Body of pancreas (tissue), 4 donors: ENCODE measurements around the gene SALL3. TPM values are rescaled to one million over a fixed set of nuclear protein-coding genes. Genes with fewer than 3 reads are reported as not detected.

Experiments
- ATAC-seq: fragments of 150-250 bp; one replicate; pipeline ENCODE4 v1.9.1; 2016
- DNase-seq, 4 donors: peaks; one replicate each; pipeline ENCODE4 v3.0.0-alpha.2; 2019
- H3K27ac ChIP-seq, 4 donors: fragments of 200-600 bp; sonication (generic); 1 replicate in 3 of 4; 2 replicates in 1 of 4; pipeline versions ENCODE4 v1.5.1 to v1.6.1; 2016 to 2019; ENCODE audit warnings: mild to moderate bottlenecking in 1 of 4, mixed read lengths in 1 of 4, moderate library complexity in 1 of 4
- H3K27me3 ChIP-seq, 2 donors: fragments of 200-600 bp; sonication (generic); one replicate each; pipeline ENCODE4 v1.6.0; 2016; ENCODE audit warnings: mild to moderate bottlenecking in 1 of 2
- H3K36me3 ChIP-seq, 2 donors: fragments of 200-600 bp; sonication (generic); replicated peaks in 1 of 2; 2 replicates each; pipeline ENCODE4 v1.5.1; 2016; ENCODE audit warnings: low read depth in 2 of 2; ENCODE audit not compliant: insufficient read depth in 1 of 2
- H3K4me1 ChIP-seq: fragments of 200-600 bp; sonication (generic); one replicate; pipeline ENCODE4 v1.6.0; 2016
- H3K4me3 ChIP-seq, 2 donors: fragments of 200-600 bp; sonication (generic); 1 replicate in 1 of 2; 2 replicates in 1 of 2; pipeline ENCODE4 v1.5.1; 2016 to 2019
- H3K9me3 ChIP-seq, 3 donors: fragments of 200-600 bp; sonication (generic); 1 replicate in 2 of 3; 2 replicates in 1 of 3; pipeline ENCODE4 v1.5.1; 2016
- POLR2A ChIP-seq, 3 donors: fragments of 450-650 bp; IDR thresholded peaks; one replicate each; pipeline ENCODE4 v1.6.1; 2016; ENCODE audit warnings: antibody characterized with exemption in 3 of 3, mild to moderate bottlenecking in 2 of 3
- WGBS, 2 donors: methylation state at CpG; one replicate each; pipeline ENCODE4 v1.1.5; 2017; 5-methylcytosine and 5-hydroxymethylcytosine counted together
- intact Hi-C: fragments of 100-400 bp; cut with DNase I; formaldehyde crosslinking; loops from one replicate; pipeline ENCODE4 v1.15.1; 2023
- total RNA-seq, 2 donors: library from RNA; depleted of rRNA; stranded (reverse); fragments of >200 nt; gene quantifications; one replicate each; pipeline ENCODE4 v1.1.0, GENCODE V29; 2016
- TF ChIP-seq, protein P1 (sequence below), 7 experiments: fragments of 450-650 bp in 4 of 7; fragments of 200-600 bp in 3 of 7; sonication (generic) in 3 of 7; IDR thresholded peaks; one replicate each; pipeline ENCODE4 v1.5.1; 2016 to 2019; ENCODE audit warnings: antibody characterized with exemption in 7 of 7

The SALL3 gene
- total RNA-seq, 2 donors from 2014 or later = not detected

DNA sequence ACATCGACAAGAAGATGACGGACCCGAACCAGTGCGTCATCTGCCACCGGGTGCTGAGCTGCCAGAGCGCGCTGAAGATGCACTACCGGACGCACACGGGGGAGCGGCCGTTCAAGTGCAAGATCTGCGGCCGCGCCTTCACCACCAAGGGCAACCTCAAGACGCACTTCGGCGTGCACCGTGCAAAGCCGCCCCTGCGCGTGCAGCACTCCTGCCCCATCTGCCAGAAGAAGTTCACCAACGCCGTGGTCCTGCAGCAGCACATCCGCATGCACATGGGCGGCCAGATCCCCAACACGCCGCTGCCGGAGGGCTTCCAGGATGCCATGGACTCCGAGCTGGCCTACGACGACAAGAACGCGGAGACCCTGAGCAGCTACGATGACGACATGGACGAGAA, 14.4 kb downstream of the SALL3 start:
- intact Hi-C loops = no loop called here
- ATAC-seq = no peak
- Histone ChIP-seq H3K27ac (no peak overlapping the region), H3K9me3 (no peaks in the 10 kb centered on the region), H3K4me1 (no peaks in the 10 kb centered on the region), H3K4me3 (no peak overlapping the region), H3K27me3 (peaks cover 0 to 6% of the 10 kb centered on the region in 2 donors), H3K36me3 (no peaks in the 10 kb centered on the region)
- TF ChIP-seq POLR2A (IDR thresholded peaks at IDR 0.05) = no peak
- TF ChIP-seq, protein P1, sequence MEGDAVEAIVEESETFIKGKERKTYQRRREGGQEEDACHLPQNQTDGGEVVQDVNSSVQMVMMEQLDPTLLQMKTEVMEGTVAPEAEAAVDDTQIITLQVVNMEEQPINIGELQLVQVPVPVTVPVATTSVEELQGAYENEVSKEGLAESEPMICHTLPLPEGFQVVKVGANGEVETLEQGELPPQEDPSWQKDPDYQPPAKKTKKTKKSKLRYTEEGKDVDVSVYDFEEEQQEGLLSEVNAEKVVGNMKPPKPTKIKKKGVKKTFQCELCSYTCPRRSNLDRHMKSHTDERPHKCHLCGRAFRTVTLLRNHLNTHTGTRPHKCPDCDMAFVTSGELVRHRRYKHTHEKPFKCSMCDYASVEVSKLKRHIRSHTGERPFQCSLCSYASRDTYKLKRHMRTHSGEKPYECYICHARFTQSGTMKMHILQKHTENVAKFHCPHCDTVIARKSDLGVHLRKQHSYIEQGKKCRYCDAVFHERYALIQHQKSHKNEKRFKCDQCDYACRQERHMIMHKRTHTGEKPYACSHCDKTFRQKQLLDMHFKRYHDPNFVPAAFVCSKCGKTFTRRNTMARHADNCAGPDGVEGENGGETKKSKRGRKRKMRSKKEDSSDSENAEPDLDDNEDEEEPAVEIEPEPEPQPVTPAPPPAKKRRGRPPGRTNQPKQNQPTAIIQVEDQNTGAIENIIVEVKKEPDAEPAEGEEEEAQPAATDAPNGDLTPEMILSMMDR (IDR thresholded peaks at IDR 0.05) = no peak
- 92 to 93% methylated on average over 37 of the region's 37 CpGs for WGBS, 2 donors
- no peak for DNase-seq

DNA sequence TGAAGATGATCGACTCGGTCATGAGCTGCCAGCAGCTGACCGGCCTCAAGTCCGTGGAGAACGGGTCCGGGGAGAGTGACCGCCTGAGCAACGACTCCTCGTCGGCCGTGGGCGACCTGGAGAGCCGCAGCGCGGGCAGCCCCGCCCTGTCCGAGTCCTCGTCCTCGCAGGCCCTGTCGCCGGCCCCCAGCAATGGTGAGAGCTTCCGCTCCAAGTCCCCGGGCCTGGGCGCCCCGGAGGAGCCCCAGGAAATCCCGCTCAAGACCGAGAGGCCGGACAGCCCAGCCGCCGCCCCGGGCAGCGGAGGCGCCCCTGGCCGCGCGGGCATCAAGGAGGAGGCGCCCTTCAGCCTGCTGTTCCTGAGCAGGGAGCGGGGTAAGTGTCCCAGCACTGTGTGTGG, 14.9 kb downstream of the SALL3 start:
- no peak for ATAC-seq
- WGBS, 2 donors = 89 to 95% methylated on average over 15 to 21 of the region's 38 CpGs
- Histone ChIP-seq H3K4me3 (no peak overlapping the region), H3K4me1 (no peaks in the 10 kb centered on the region), H3K27ac (no peak overlapping the region), H3K36me3 (no peaks in the 10 kb centered on the region), H3K27me3 (peaks cover 0 to 6% of the 10 kb centered on the region in 2 donors), H3K9me3 (no peaks in the 10 kb centered on the region)
- intact Hi-C loops = no loop called here
- no peak for TF ChIP-seq POLR2A (IDR thresholded peaks at IDR 0.05)
- TF ChIP-seq, protein P1 (IDR thresholded peaks at IDR 0.05) = no peak
- DNase-seq = no peak

DNA sequence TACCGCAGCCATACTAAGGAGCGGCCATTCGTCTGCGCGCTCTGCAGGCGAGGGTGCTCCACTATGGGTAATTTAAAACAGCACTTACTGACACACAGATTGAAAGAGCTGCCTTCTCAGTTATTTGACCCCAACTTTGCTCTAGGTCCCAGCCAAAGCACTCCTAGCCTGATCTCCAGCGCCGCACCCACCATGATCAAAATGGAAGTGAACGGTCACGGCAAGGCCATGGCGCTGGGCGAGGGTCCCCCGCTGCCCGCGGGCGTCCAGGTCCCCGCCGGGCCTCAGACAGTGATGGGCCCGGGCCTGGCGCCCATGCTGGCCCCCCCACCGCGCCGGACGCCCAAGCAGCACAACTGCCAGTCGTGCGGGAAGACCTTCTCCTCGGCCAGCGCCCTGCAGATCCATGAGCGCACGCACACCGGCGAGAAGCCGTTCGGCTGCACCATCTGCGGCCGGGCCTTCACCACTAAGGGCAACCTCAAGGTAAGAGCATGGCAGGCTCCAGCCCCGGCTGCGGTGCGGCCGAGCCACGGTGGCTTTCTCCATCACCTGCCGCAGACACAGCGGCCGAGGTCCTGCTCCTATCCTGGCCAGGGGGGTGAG, 15.5 kb downstream of the SALL3 start:
- Histone ChIP-seq H3K4me3 (no peak overlapping the region), H3K27ac (no peak overlapping the region), H3K9me3 (no peaks in the 10 kb centered on the region), H3K4me1 (no peaks in the 10 kb centered on the region), H3K27me3 (peaks cover 0 to 6% of the 10 kb centered on the region in 2 donors), H3K36me3 (no peaks in the 10 kb centered on the region)
- intact Hi-C loops = no loop called here
- no peak for ATAC-seq
- TF ChIP-seq POLR2A (IDR thresholded peaks at IDR 0.05) = no peak
- TF ChIP-seq, protein P1 (IDR thresholded peaks at IDR 0.05) = no peak
- 95 to 100% methylated on average over 3 to 40 of the region's 44 CpGs for WGBS, 2 donors
- no peak for DNase-seq

DNA sequence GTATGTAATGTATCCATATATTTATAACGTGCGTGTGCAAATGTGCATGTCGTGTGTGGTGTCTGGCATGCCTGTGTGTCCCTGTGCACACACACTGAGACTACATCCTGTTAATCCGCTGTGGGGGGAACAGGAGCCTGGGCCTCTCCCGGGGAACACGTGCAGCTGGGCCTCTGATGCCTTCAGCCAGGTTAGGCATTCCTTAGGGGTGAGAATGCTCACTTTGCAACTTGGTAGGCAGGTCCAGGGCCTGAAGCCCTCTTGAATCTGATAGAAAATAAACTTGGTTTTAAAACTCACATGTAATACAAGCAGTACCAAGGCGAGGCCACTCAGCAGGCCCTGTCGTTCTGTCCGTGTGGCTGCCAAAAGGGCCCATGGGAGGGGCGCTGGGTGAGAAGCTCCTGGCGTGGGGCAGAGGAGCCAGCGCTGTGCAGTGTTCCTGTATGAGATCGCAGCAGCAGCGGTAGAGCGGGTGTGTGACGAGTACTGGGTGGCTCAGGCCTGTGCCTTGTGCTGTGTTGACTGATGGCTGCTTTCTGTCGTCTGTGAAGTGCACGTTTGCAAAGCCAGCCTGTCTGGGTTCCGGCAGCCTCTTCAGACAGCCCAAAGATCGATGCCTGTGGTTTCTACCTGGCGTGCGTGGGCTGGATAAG, 16.2 kb downstream of the SALL3 start:
- Histone ChIP-seq H3K9me3 (no peaks in the 10 kb centered on the region), H3K27me3 (peaks cover 0 to 6% of the 10 kb centered on the region in 2 donors), H3K4me3 (no peak overlapping the region), H3K36me3 (no peaks in the 10 kb centered on the region), H3K4me1 (no peaks in the 10 kb centered on the region), H3K27ac (no peak overlapping the region)
- ATAC-seq = no peak
- DNase-seq = no peak
- WGBS, 2 donors = 69 to 76% methylated on average over 20 to 22 of the region's 22 CpGs
- TF ChIP-seq, protein P1 (IDR thresholded peaks at IDR 0.05) = no peak
- TF ChIP-seq POLR2A (IDR thresholded peaks at IDR 0.05) = no peak
- intact Hi-C loops = no loop called here
